HG02885 (cell line): Measurements from ENCODE around the gene PROM2.

ENCODE experiments used
- ATAC-seq: cut with Tn5 transposase; IDR thresholded peaks from one replicate; pipeline ENCODE4 v1.9.1; 2021; ENCODE audit warnings: mild to moderate bottlenecking; ENCODE audit not compliant: unreplicated experiment, poor library complexity

PROM2 gene

GRCh38 chr2:95317665-95318425, 43.6 kb downstream of the PROM2 start:
- ATAC-seq: no peak

- no peak for ATAC-seq
These were observed 44.4 kb downstream of the PROM2 start for GRCh38 chr2:95318431-95319220.

- no peak for ATAC-seq
These were observed 45.5 kb downstream of the PROM2 start for GRCh38 chr2:95319481-95320343.

DNA sequence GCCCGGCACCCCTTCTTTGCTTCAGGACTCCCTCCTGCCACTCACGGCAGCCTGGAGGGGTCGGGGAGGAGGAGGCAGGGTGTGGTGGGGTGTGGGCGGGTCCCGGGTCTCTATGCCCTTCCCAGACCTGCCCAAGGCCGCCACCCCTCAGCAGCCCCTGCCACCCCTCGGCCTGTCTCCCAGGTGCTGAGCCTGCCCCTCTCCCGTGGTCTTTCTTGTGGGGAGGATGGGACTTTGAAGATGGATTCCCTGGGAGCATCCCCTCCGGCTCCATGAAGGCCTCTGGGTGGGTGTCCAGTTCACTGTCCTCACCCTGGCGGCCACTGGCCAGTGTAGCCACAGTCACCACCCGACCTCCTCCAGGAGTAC, 46.1 kb downstream of the PROM2 start:
- no peak for ATAC-seq

DNA sequence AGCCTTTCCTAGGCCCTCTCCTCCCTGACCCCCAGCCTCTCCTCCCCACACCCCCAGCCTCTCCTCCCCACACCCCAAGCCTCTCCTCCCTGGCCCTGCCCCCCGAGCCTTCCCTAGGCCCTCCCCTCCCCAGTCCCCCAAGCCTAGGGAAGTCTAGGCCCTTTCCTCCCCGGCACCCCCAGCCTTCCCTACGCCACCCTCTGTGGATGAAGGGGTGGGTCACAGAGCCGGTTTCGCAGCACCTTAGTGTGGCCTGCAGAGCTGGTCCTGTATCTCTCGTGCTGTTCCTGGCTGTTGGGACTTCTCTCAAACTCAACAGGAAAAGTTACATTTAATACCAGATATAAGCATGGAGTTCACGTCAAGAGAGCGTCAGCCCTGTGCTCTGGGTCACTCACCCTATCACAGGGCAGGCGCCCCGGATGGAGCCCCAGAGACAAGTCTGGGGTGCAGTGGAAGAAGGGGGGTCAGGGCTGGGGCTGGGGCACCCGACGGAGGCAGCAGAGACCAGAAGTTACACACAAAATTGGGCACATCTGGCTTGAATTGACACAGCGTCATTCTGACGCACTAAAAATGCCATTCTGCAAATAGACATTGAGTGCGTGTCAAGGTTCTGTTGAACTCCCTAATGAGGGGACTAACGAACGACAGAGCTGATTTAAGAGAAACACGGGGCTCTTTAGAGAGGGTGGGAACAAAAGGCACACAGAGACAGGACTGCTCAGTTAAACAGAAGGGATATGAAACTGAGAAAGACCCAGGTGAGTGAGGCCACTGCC, 46.9 kb downstream of the PROM2 start:
- no peak for ATAC-seq

- ATAC-seq: no peak
These were observed 49.3 kb downstream of the PROM2 start for GRCh38 chr2:95323347-95324155.

- ATAC-seq: no peak
These were observed 50.8 kb downstream of the PROM2 start for GRCh38 chr2:95325026-95325425.

DNA sequence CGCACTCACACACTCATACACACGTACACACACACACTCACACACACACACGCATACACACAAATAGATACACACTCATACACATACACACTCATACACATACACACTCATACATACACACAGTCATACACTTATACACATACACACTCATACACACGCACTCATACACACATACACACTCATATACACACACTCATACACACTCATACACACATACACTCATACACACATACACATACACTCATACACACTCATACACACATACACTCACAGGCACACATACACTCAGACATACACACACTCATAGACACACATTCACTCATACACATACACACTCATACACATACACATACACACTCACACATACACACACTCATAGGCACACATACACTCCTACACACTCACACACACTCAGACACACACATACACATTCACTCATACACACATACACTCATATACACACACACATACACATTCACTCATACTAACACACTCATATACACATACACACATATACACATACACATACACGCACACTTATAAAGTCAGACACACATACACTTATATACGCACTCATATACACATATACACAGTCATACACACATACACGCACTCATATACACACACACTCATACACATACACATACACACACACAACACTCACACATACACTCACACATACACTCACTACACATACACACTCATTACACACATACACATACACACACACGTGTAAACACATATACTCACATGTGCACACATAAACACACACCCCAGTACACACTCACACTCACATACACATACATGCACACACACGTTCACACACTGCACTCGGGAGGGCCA, 51.6 kb downstream of the PROM2 start:
- ATAC-seq: no peak

- no peak for ATAC-seq
These were observed 52.3 kb downstream of the PROM2 start for GRCh38 chr2:95326433-95327140.

DNA sequence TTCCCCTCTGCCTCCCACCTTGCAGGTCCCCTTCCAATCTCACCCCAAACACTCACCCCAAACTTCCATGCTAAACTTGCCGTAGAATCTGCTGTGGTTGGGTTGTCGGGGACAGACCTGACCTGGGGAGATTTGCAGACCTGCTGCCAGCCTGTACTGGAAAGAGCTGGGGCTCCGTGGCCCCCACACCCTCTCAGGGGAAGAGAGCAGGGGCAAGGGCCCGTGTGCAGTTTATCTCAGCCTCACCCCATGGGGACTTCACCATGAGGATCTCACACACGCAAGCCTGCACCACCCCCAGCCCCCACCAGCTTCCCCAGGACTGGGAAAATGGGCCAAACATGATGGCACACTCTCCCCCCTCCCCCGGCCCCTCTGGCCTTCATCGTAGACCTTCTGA, 53.6 kb downstream of the PROM2 start:
- no peak for ATAC-seq

DNA sequence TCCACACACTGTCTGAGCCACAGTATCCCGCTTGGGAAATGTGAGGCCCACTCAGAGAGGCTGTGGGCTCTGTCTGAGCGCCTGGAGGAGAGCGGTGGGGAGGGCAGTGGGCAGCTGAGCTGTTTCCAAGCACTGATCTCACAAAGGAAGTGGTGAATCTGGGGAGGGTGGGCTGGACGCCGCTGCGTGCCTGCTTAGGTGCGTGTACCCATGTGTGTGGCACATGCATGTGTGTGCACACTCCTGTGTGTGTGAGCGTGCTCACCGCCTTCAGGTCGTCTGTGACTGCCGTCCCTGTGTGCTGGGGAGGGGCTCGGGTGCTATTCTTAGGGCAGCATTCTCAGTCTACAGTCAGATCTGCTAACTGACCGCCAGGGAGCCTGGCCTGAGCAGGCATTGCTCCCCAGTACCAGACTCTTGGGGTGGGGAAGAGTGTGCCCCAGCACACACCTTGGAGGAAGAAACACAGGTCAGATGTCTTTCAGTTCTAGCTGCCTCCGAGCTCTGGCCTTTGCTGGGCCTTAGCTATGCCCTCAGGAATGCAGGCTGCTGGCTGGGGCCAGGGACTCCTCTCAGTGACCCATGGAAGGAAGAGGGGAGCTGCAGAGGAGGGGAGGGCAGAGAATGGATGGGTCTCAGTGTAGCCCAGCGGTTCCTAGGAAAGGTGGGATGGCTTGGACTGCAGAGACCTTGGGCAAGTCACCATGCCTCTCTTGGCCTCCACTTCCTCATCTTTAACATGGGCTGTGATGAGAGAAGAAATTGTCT, 54.3 kb downstream of the PROM2 start:
- ATAC-seq: no peak

DNA sequence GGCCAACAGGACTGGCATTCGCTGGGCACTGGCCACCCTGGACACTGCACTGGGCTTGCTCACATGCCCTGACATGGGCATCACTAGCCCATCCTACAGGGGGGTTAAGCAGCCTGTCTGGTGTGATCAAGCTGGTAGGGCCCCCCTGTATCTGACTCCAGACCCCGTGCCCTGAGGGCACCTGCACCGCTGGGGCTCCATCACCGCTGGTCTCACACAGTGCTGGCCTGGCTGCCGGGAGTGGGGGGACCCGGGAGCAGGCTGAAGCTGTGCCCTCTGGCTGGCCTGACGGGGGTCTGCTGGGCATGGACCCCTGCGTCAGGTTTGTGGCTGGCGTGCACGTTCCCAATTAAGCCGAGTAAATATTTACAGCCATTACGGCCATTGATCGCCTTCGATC, 55.2 kb downstream of the PROM2 start:
- no peak for ATAC-seq

GRCh38 chr2:95329891-95330793, 55.9 kb downstream of the PROM2 start:
- no peak for ATAC-seq

- no peak for ATAC-seq
These were observed 56.6 kb downstream of the PROM2 start for GRCh38 chr2:95330794-95331338.

DNA sequence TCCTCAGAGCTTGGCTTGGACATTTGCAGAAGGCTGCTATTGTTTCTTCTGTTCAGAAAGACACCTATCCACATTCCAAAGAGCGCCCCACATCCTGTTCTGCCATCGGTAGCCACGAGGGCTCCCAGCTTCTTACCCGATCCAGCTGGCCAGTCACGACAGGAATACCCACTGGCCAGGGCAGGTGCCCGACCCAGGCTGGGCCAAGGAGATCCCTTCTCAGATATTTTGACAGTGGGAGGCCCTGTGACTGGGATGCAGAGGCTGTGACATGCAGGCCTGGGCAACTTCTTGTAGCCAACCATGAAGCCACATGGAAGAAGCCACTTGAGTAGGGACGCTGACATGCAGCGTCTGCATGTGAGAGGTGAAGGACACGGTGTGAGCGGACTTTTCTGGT, 57.4 kb downstream of the PROM2 start:
- no peak for ATAC-seq

GRCh38 chr2:95332036-95332435, 57.8 kb downstream of the PROM2 start:
- no peak for ATAC-seq
